NT2/D1 (cell line): ENCODE data around the gene SPAG17.

ENCODE experiments used
- SUZ12 ChIP-seq: IDR thresholded peaks from 2 replicates; pipeline ENCODE4 v1.6.1; 2011; ENCODE audit not compliant: insufficient read length, insufficient read depth; ENCODE audit errors: extremely low read depth
- YY1 ChIP-seq: IDR thresholded peaks from 2 replicates; pipeline ENCODE4 v1.6.1; 2011; ENCODE audit not compliant: insufficient read length, insufficient read depth
- ZNF274 ChIP-seq: IDR thresholded peaks from 2 replicates; pipeline ENCODE4 v1.6.1; 2011; ENCODE audit warnings: mild to moderate bottlenecking, low read depth, low read length

DNA sequence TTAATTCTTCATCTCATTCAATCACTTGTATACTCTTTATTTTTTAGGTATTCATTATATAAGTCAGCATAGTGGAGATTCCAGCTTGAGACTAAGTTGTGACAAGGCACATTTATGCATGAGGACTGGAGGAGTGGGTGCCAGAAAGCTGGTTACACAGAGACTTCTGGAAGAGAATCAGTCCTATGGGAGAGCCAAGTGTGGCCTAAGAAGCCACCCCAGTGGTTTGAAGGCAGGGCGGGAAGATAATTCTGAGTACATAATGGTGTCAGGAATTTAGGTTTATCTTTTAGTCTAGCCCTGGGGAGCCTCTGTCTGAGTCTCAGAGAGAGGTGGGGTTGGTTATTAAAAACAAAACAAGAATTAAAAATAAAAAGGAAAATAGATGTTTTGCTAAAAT is 83.0 kb downstream of the SPAG17 start:
- no peak for TF ChIP-seq ZNF274
- no peak for TF ChIP-seq YY1
- no peak for TF ChIP-seq SUZ12
